ENCODE data around the gene GPR153.
"Not testable (repeated sequence)": the region's sequence is repeated elsewhere in the genome, so short reads cannot be mapped to it uniquely, and the experiment has no call there.

The GPR153 gene

DNA sequence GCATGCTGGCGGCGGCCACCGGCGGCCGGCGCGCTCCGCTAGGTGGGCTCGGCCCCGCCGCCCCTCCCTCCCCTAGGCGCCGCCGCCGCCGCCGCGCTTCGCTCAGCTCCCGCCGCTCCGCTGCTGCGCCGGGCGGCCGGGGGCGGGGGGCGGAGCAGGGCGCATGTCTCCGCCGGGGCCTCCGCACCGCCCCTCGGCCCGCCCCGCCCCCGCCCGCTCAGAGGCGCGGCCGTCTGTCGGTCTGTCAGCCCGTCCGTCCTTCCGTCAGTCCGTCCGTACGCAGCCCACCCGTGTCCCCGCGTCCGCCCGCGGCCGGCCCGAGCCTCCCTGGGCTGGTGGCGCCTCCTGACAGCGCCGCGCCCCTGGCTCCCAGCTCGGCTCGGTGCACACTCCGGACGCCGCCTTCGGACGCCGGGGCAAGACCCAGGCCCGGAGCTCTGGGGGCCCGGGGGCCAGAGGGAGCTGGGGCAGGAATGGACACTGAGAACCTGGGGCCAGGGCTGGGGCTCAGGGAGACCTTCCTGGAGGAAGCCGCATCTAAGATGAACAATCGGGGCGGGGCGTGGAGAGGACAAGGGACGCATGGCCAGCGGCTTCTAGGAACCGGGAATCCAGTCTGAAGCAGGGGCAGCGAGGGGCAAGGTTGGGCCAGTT, at the start of gene GPR153:
GPR153 (minus strand) TSS at position 138 of the 654 bp plus-strand sequence. CDS start 6,193 bp downstream, outside the sequence.
- no peak for DNase-seq

DNA sequence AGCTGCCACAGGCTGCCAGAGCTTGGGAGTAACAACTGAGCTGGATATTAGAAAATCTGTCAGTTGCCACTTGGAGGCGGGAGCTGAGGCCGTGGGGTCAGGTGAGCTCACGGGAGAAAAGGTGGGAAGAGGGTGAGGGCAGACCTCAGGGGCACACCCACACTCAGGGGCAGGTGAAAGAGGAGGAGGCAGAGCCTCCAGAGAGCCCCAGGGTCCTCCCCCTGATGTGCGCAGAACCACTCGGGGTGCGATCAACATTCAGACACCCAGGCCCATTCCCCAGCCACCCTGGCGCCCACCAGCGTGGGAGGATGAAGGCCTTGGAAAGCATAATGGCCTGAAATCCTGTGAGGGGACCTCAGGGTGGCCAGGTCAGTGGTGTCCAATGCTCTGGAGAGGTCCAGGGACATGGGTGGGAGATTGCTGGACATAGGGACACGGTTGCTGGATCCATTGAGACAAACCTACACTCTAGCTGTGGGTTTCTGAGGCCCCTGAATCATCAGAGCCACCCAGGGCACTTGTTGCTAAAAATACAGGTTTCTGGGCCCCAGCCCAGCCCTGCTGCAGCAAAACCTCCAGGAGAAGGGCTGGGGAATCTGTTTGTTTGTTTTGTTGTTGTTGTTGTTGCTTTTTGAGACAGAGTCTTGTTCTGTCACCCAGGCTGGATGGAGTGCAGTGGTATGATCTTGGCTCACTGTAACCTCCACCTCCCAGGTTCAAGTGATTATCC, 49.4 kb upstream of the GPR153 start:
- no peak for DNase-seq

DNA sequence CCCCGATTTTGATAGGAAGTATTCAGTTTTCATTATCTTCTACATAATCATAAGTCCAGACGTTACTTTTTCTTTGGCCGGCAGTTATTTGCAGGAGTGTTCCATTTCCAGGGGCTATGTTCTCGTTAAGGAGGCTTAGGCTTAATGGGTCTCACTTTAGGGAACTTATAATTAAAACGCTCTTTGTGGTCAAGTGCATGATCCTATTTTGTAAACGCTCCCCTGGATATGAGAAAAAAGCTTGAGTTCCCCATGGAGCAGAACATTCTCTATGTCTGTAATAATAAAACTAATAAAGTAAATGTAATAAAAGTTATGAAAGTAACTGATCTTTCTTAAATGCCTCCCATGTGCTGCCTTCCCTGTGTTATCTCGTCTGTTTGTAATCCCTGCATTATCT, 48.7 kb upstream of the GPR153 start:
- no peak for DNase-seq

DNA sequence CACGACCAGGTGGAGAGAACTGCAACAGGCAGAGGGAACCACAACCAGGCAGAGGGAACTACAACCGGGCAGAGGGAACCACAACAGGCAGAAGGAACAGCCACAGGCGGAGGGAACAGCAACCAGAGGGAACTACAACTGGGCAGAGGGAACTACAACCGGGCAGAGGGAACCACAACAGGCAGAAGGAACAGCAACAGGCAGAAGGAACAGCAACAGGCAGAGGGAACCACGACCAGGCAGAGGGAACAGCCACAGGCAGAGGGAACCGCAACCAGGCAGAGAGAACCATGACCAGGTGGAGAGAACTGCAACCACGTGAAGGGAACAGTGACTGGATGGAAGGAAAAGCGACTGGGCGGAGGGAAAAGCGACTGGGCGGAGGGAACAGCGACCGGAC, 47.6 kb upstream of the GPR153 start:
- no peak for DNase-seq

DNA sequence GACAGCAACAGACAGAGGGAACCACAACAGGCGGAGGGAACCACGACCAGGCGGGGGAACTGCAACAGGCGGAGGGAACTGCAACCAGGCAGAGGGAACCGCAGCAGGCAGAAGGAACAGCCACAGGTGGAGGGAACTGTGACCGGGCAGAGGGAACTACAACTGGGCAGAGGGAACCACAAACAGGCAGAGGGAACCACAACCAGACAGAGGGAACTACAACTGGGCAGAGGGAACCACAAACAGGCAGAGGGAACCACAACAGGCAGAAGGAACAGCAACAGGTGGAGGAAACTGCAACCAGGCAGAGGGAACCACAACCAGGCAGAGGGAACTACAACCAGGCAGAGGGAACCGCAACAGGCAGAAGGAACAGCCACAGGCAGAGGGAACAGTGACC, 46.8 kb upstream of the GPR153 start:
- not testable (repeated sequence) for DNase-seq

DNA sequence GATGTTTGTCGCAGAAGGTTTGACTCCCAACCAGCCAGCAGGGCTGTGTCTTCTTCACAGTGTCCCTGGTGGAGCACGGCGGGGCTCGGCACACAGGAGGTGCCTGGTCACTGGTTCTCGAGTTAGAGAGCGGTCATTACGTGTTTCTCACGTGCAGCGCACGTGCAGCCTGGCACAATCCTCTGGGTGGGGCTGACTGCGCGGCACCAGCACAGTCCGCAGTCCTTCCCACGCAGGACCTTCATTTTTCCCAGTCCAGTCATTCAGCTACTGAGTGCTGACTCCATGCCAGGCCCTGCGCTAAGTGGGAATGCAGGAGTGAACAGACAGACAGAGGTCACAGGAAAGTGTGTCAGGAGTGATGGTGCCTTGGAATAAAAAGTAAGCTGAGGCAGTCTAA, 46.2 kb upstream of the GPR153 start:
- DNase-seq, result no peak

DNA sequence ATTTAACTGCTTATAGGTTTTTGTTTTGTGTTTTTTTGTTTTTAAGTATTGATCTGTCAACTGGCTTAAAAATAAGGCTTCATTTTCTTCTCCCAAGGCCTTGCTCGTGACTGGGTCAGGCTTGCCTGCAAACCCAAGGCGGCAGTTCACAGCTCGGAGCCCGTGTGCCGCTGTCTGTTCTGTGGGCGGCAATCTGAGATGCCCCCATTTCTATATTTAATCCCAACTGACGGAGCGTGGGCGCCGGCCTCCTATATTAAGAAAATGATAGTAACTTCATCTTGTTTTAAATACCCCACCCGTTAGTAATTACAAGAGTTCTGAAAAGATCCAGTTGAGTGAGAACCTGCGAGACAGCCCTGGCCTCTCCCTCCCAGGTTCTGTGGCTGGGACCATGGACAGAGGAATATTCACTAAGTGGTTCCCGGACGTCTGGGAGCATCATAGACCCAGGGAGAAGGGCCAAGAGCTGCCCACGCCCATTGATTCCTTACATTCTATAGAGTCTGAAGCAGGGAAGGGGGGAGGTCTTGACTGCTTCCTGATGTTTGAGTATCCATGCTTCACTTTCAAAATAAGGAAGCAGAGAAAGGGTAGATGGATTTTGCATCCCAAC, 42.6 kb upstream of the GPR153 start:
- DNase-seq, result no peak

DNA sequence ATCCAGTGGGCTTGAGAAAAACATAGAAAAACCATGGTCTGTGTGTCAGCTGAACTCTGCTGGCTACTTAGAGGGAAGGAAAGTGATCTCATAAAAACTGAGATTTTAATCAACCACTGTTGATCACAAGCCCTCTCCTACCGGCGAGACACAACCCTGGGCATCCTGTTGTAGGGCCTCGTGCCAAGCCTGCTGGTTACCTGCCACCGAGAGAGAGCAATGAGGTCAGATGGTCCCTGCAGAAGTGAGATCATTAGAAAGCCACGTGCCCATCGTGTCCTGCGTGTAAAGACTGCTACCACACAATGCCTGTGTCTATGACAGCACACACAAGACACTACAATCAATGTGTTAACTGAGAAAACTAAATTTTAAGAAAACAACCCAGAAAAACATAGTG, 41.7 kb upstream of the GPR153 start:
- DNase-seq, result no peak

DNA sequence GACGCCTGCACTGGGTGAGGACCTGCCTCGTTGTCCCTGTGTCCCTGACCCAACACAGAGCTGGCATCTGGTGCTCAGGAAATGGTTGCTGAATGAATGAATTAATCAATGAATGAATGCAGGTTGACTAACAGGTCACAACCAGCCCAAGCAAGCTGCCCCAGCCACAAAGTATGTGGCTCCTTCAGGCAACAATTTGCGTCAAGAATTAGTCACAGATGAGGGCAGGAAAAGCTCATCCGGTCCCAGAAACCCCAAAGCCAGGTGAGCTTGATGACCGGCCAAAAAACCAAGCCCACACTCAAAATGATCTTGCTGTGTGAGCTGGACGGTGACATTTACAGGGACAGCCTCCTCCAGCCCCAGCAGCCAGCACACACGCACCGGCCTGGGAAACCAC, 40.6 kb upstream of the GPR153 start:
- no peak for DNase-seq

DNA sequence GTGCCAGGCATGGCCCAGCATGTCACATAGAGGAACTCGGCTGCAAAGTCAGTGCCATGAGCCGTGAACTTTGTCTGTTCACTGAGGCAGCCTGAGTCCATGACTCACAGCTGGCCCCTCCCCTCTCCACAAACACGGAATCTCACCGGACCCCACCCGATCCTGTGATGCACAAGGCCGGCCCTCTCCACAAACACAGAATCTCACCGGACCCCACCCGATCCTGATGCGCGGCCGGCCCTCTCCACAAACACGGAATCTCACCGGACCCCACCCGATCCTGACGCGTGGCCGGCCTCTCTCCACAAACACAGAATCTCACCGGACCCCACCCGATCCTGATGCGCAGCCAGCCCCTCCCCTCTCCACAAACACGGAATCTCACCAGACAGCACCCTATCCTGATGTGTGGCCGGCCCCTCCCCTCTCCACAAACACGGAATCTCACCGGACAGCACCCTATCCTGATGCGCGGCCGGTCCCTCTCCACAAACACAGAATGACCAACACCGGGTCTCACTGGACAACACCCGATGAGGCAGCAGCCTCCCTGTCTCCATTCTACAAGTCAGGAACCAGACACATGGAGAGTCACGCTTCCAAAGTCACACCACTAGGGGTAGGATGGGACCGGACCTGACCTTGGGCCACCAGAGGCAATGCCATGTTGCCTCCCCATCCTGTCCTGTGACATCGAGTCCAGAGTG, 39.6 kb upstream of the GPR153 start:
- no peak for DNase-seq

DNA sequence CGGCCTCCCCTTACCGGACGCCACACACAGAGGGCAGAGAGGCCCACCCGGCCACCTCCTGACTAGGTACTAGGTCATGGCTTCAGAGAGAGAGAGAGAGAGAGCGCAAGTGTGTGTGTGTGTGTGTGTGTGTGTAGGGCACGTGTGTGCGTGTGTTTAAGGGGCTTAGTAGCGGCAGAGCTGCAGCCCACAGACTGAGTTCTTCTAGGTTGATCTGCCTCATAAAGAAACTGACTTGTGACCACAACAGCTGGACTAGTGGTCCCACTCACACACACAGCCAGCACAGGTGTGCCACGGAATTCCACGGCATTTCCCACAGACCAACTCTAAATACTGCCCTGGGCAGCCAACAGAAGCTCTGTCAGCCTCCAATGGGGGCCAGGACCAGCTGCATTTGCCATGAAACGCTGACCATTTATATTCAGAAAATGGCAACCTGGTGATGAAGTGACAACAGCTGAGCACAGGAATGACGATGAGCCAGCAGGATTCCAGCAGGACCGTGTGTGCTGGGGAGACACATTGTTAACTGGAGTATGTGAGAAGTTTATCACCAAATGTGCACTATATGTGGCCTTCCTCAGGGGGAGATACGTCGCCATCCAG, 38.8 kb upstream of the GPR153 start:
- no peak for DNase-seq

DNA sequence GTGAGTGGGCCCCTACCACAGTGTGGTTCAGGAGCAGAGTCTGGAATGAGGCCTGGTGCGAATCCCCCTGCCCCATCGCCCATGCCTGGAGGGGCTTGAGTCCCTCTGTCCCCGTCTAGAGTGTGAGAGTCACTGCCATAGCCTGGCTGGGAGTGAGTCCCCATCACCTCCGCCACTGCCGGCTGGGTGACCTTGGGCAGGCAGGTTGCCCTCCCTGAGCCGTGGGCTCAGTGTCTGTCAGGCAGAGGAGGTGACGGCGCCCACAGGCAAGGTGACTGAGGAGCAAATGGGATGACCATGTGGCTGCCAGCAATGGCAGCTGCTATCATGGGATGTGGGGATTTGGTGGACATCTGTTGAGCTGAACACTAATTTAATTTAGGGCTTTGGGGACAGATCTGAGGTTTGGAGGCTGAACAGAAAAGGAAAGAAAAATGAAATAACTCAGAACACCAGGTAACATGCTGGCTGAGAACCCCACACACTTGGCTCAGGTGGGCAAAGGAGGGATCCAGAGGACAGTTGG, 38.1 kb upstream of the GPR153 start:
- DNase-seq, result no peak

DNA sequence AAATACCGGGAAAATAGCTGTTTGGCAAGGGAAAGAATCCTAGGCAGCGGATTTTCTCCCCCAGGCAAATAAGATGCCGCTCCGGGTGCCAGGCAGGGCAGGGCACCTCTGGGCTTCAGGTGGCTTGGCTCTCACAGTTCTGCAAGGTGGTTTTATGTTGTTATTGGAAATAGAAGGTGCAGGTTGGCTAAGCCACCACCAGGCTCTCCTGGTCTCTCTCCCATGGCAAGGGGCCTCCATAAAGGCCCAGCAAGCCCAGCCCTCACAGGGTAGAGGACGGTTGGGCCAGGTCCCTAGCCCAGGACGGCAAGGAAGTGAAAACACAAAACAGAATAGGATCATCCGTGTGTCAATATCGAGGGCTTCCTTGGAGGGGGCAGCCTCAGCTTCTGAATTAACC, 37.6 kb upstream of the GPR153 start:
- DNase-seq, result no peak

DNA sequence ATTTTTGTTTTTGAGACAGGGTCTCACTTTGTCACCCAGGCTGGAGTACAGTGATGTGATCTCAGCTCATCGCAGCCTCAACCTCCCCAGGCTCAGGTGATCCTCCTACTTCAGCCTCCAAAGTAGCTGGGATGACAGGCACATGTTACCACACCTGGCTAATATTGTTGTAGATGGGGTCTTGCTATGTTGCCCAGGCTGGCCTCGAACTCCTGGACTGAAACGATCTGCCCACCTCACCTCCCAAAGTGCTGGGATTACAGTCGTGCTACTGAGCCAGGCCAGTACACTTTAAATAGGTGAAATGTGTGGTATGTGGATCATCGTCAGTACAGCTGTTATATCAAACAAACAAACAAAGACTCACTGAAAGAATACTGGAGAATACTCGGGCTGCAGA, 35.0 kb upstream of the GPR153 start:
- DNase-seq, result no peak

DNA sequence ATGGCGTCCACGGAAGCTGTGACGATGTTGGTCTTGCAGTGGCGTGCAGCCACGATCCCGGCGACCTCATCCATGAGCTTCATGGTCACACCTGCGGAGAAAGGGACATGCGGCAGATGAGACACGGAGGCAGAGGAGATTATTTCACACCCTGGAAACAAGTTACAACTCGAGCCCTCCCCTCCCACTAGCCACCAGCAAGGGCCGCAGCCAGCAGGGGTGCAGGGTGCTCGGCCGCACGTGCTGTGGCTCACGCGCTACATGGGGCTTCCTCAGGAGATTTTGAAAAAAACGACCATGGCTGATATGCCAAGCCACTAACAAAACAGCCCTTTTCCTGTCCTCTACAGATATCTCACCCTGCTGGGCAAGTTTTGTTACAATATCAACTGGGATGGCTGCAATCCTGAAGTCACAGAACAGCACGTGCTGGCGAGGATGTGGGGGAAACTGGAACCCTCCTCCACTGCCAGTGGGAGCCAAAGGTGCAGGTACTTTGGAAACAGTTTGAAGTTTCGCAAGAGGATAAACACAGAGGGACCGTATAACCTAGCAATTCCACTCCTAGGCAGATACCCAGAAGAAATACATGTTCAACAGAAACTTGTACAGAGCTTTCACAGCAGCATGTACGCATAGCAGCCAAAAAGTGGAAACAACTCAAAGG, 34.1 kb upstream of the GPR153 start:
- DNase-seq, result no peak

DNA sequence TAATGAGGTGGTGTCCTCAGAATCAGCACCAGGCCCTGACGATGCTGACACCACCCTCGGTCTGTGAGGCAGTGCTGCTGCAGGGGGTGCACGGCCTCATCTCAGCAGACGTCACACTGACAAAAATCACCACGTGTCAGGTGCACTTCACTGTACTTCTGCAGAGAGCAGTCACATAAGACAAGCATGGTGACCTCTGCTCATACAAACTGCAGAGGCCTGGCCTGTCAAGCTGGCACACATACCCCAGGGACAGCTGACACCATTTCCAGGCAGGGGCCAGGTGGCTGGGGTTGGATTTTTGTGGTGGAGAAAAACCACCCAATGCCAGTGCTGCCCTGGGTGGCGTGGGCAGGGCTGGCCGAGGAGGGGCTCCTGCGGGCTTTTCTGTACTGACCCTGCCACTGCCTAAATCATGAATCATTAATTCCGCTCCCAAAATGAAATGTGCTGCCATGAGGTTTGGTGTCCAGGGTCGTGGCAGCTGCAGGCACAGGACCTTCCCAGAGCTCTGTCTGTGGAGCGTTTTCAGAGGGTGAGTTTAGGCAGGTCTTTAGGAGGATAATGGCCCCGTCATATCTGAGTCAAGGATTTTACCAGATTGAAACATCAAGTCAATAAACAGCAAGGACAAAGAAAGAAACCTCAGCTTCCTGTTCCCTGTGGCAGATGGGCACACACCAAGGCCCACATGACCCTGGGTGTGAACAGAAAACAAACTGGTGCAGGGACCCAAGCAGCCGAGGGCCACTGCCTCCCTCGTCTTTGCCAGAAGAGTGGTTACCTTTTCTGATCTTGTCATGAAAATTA, 33.4 kb upstream of the GPR153 start:
- no peak for DNase-seq

DNA sequence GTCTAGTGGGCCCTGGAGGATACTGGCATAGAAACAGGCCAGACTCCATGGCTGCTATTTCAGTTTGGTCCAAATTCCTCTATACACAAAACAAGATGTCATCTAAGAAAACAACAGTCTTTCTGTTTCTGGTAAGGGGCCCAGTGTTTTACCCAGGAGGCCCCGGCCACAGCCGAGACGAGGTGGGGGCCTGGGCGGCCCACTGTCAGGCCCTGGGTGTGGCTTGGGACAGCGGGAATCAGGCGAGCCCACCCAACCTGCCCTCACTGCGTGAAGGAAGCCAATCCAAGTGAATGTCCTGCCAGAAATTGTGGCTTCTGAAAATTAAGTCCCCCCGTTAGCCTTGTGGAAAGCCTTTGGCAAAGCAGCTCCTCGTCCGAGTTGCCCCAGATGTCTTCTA, 31.2 kb upstream of the GPR153 start:
- no peak for DNase-seq

DNA sequence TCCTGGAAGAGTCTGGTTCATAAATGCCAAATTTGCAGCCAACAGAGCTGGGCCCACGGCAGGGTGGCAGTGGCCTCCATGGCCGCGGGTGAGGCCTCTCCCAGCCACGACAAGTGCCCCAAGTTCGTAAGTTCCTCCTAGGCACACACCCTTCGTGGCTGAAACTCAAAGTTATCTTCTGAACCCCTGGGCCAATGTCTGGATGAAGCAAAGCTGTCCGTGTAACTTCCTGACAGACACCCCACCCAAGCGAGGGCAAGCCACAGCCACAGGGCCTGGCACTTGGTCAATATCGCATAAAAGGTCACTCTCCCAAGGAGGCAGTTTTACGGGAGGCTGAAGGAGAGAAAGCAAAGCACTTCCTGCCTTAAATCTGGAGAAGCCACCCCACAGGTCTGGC, 27.8 kb upstream of the GPR153 start:
- no peak for DNase-seq

DNA sequence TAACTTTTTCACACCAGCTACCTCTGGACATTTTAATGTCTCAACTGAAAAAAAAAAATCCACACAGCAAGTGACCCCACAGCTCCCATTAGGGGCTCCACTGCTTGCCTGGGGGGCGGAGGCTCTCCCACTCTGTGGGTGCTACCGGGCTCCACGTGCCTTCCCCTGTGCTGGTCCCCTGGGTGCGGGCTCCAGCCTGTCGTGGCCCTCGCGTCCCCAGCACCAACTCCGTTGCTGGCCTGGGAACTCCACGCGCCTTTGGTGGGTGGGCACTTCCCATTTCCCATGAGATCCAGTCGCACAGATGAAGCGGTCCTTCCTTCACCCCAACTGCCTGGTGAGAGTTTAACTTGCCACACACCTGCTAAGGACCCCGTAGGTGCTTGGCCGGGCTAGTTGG, 27.1 kb upstream of the GPR153 start:
- DNase-seq, result no peak

DNA sequence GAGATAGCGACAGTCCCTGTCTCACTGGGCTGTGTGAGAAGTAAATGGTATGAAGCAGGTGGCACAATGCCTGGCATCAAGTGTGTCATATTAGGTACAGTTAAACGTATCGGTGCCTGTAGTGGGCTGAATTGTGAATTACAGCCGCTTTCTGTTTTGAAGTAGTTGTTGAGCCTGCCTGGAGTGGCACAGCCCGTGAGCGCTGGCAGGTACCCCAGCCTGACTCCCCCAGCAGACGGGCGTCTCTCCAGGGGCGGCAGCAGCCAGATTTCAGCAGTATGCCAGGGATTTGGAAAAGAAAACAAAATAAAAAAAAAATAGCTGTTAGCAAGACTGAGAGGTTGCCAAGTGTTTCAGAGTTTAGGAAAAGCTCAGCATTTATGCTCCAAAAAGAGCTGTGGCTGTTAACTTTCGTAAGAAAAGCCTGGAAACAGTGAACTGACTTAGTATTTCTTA, 26.6 kb upstream of the GPR153 start:
- no peak for DNase-seq

DNA sequence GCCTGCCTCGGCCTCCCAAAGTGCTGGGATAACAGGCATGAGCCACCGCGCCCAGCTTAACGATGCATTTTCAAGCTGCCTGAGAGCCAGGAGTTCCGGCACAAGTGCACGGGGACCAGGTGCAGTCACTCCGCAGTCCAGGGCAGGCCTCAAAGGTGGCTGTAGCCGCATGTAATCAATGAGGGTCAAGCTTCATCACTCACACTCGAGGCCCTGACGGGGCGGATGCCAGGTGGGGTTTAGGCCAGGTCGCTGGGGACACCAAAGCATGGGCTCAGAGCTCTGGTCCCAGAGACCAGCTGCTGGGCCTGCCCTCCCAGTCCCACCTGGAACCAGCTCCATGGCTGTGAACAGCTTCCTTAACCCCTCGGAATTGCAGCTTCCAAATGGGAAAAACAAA, 26.1 kb upstream of the GPR153 start:
- DNase-seq, result no peak

DNA sequence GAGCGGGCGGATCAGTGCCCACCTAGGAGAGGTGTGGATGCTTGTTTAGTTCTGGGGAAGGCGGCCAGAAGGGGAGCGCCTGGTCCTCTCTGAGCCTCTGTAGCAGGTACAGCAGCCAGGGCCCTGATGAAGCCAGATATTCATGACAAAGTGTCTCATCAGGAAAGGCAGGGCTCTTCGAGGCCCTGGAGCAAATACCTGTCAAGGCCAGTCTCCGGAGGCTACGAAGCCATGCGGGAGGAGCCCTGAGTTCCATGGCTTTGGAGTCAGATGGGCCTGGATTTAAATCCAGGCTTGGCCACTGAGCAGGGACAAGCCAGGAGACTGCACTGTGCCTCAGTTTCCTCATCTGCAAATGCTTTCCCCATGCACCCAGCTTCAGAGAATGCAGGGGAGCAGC, 25.4 kb upstream of the GPR153 start:
- no peak for DNase-seq

Measured in GDM1 (cell line).